ENCODE data around the gene FOXO1. TPM values are rescaled to one million over a fixed set of nuclear protein-coding genes. Genes with fewer than 3 reads are reported as not detected.

The FOXO1 gene
- total RNA-seq, 4 donors from 2014 or later = 117 to 250 (median 159) TPM

DNA sequence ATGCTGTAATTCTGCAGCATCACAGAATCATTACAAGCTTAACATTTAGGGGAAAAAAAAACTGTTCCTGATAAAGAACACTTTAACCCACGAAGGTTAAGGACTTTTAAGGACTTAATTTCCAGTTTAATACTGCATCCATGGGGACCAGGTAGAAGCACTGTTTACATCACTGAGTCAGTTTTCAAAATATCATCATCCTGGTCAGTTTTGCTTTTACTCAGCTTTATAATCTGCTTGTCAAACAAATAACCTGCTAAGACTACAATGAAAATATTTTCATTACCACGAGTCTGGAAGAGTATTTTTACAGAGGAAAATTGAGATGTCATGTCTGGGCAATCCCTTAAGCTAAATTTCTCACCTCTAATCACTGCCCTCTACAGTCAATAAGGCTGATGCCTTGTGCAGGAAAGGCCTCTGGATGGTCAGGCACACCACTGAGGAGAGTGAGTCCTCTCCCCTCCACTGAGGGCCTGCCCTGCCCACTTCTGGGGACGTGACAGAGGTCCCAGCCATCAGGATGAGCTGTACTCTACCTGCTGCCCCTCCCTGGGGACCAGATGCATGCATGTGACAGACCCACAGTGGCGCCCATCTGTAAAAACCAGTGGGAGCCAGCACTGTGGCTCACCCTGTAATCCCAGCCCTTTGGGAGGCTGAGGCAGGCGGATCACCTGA is 31.0 kb downstream of the FOXO1 start:
- H3K9me3 ChIP-seq = no peaks in the 10 kb centered on the region
- in situ Hi-C loops (cut with MboI; ENCODE audit: low sequenced_read_pairs in 4 of 4) (no loop called here), intact Hi-C loops (cut with DNase I; ENCODE audit: low total_unique reads) (no loop called here)
- ATAC-seq (no peak), DNase-seq (no peak)
- no peak overlapping the region for H3K4me3 ChIP-seq
- H3K36me3 ChIP-seq = no peaks in the 10 kb centered on the region
- no peaks in the 10 kb centered on the region for H3K27me3 ChIP-seq
- H3K27ac ChIP-seq = peak overlapping the region; percentile 11 to 44 (median 20)
- peaks cover 79 to 92% of the 10 kb centered on the region in 2 donors for H3K4me1 ChIP-seq
- TF ChIP-seq, protein P1, sequence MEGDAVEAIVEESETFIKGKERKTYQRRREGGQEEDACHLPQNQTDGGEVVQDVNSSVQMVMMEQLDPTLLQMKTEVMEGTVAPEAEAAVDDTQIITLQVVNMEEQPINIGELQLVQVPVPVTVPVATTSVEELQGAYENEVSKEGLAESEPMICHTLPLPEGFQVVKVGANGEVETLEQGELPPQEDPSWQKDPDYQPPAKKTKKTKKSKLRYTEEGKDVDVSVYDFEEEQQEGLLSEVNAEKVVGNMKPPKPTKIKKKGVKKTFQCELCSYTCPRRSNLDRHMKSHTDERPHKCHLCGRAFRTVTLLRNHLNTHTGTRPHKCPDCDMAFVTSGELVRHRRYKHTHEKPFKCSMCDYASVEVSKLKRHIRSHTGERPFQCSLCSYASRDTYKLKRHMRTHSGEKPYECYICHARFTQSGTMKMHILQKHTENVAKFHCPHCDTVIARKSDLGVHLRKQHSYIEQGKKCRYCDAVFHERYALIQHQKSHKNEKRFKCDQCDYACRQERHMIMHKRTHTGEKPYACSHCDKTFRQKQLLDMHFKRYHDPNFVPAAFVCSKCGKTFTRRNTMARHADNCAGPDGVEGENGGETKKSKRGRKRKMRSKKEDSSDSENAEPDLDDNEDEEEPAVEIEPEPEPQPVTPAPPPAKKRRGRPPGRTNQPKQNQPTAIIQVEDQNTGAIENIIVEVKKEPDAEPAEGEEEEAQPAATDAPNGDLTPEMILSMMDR (IDR thresholded peaks at IDR 0.05 in 4 of 5, conservative IDR thresholded peaks at IDR 0.05 in 1 of 5) = no peak
- no peak for TF ChIP-seq POLR2A (IDR thresholded peaks at IDR 0.05)

DNA sequence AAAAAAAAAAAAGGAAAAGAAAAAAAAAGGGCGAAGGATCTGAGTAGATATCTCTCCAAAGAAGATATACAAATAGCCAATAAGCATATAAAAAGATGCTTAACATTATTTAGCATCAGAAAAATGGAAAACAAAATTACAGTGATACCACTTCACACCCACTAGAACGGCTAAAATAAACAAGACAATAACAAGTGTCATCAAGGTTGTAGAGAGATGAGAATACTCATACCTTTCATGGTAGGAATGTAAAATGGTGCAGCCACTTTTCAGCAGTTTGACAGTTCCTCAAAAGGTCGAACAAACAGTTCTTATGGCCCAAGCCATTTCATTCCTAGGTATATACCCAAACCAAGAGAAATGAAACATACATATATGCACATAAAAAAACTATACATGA is 33.5 kb downstream of the FOXO1 start:
- intact Hi-C loops (cut with DNase I; ENCODE audit: low total_unique reads) = no loop called here
- peaks cover 72 to 91% of the 10 kb centered on the region in 2 donors for H3K4me1 ChIP-seq
- ATAC-seq (no peak), DNase-seq (no peak)
- H3K9me3 ChIP-seq = no peaks in the 10 kb centered on the region
- no peaks in the 10 kb centered on the region for H3K27me3 ChIP-seq
- no peaks in the 10 kb centered on the region for H3K36me3 ChIP-seq
- TF ChIP-seq POLR2A (IDR thresholded peaks at IDR 0.05) = no peak
- in situ Hi-C loops (cut with MboI; ENCODE audit: low sequenced_read_pairs in 4 of 4) = no loop called here
- H3K27ac ChIP-seq = no peak overlapping the region
- H3K4me3 ChIP-seq = no peak overlapping the region

GRCh38 chr13:40631605-40632004 is 34.8 kb downstream of the FOXO1 start:
- in situ Hi-C loops (cut with MboI; ENCODE audit: low sequenced_read_pairs in 4 of 4) = no loop called here
- TF ChIP-seq, protein P1 (IDR thresholded peaks at IDR 0.05 in 4 of 5, conservative IDR thresholded peaks at IDR 0.05 in 1 of 5) = no peak
- no peak for TF ChIP-seq POLR2A (IDR thresholded peaks at IDR 0.05)
- Histone ChIP-seq H3K4me1 (peaks cover 67 to 92% of the 10 kb centered on the region in 2 donors), H3K36me3 (no peaks in the 10 kb centered on the region), H3K27me3 (no peaks in the 10 kb centered on the region), H3K4me3 (no peak overlapping the region), H3K27ac (no peak overlapping the region), H3K9me3 (no peaks in the 10 kb centered on the region)
- no peak for ATAC-seq
- no peak for DNase-seq
- intact Hi-C loops (cut with DNase I; ENCODE audit: low total_unique reads) = no loop called here

DNA sequence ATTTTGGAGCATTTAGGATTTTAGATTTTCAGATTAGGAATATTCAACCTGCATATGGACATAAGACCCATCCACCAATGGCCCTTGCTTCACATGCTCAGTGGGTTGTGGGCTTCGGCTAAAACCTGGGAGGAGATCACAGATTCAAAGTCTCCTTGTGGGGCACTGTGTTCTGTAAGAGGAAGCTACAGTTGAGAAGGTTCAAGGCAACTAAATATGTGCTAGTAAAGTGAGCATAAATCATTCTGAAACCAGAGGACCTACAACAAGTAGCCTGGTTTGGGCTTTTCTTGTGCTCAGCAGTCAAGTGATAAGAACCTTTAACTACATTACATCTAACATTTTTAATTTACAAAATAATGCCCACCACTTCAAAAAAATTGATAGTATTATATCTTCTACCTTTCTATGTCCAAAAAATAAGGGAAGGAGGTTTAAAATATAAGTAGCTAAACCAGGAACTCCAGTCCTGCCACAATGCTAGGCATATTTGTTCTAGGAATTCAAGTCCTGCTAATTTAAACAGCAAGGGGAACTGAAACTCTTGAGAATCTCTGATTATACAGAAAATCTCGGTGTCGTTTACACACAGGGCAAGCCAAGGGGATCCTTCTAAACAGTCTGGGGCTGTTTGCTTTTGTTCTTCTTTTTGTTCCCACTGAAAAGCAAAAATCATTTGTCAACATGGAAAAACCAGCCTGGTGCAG is 36.6 kb downstream of the FOXO1 start:
- intact Hi-C loops (cut with DNase I; ENCODE audit: low total_unique reads) = no loop called here
- Histone ChIP-seq H3K27ac (peak overlapping the region in 1 of 4 donors; percentile 17), H3K4me3 (no peak overlapping the region), H3K27me3 (no peaks in the 10 kb centered on the region), H3K9me3 (no peaks in the 10 kb centered on the region), H3K4me1 (peaks cover 68 to 91% of the 10 kb centered on the region in 2 donors), H3K36me3 (no peaks in the 10 kb centered on the region)
- TF ChIP-seq, protein P1 (IDR thresholded peaks at IDR 0.05 in 4 of 5, conservative IDR thresholded peaks at IDR 0.05 in 1 of 5) = no peak
- no peak for TF ChIP-seq POLR2A (IDR thresholded peaks at IDR 0.05)
- in situ Hi-C loops (cut with MboI; ENCODE audit: low sequenced_read_pairs in 4 of 4) = no loop called here
- no peak for DNase-seq
- no peak for ATAC-seq

DNA sequence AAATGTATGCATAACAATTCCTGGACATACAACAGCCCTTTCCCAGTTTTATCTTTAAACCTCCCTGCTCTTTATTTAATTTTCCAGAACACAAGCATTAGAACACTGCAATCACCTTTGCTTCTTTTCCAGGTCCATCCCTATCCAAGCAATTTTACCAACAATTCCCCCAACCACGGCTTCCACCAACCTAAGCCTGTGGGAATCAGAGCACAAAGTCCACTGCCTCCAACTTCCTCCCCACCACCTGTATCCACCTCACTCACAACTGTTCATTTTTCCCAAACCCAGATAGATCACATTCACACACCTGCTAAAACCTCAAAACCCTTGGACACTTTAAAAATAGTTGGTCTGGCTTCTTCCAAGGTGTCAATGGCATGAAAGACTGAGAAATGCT is 39.5 kb downstream of the FOXO1 start:
- Histone ChIP-seq H3K27ac (peak overlapping the region in 1 of 4 donors; percentile 13), H3K36me3 (no peaks in the 10 kb centered on the region), H3K4me1 (peaks cover 86 to 97% of the 10 kb centered on the region in 2 donors), H3K27me3 (no peaks in the 10 kb centered on the region), H3K9me3 (no peaks in the 10 kb centered on the region), H3K4me3 (no peak overlapping the region)
- in situ Hi-C loops (cut with MboI; ENCODE audit: low sequenced_read_pairs in 4 of 4) = no loop called here
- no peak for TF ChIP-seq POLR2A (IDR thresholded peaks at IDR 0.05)
- TF ChIP-seq, protein P1 (IDR thresholded peaks at IDR 0.05 in 4 of 5, conservative IDR thresholded peaks at IDR 0.05 in 1 of 5) = no peak
- ATAC-seq (no peak), DNase-seq (no peak)
- intact Hi-C loops (cut with DNase I; ENCODE audit: low total_unique reads) = no loop called here

Data from gastrocnemius medialis (tissue), 4 donors.